ENCODE data around the gene LRRTM4. TPM values are rescaled to one million over a fixed set of nuclear protein-coding genes. Genes with fewer than 3 reads are reported as not detected.

LRRTM4 gene
- total and polyA plus RNA-seq, 4 experiments from 2014 or later = not detected

DNA sequence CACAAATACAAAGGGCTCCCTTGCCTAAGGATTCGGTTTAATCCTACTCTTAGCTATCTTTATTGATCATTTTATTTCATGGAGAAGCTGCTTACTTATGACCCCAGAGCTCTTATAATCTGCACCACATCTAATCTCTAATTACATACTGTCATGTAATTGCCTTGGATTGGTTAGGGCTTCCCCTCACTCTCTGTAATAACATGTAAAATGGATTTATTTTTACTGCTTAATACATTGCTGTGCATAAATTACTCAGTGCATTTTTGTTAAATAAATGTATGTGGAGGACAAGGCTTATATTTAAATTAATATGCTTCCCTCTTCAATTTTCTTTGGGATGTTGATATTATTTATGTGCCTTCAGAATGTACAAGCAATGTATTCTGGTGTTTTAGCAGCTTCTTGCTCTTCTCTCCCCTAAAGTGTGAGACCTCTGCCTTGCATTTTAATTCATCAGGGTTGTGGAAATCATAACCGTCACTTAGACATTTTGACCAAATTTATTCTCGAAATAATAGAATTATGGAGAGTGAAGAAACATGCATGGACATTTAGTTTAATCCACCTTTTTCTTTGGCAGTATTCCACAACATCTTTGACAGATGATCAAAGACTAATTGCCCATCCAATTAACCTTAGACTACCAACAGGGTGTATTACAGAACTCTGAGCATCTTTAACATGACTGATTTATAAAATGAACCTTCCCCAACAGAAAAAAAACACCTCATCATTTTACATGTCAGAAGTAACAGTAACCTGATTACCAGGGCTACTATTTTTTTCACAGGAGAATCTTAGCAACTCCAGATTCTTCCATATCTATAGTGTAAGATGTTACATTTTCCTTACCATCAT is 692.6 kb downstream of the LRRTM4 start:
- H3K4me3 ChIP-seq (ENCODE audit: low read length in 2 of 2) = no peak overlapping the region
- ChIA-PET CTCF (ENCODE audit: partially characterized antibody) (no interaction called here), POLR2A (ENCODE audit: partially characterized antibody) (no interaction called here)
- intact Hi-C loops (cut with micrococcal nuclease) = no loop called here
- DNase-seq = no peak
- H3K36me3 ChIP-seq (ENCODE audit: insufficient read depth, low read length) = no peaks in the 10 kb centered on the region
- no peaks in the 10 kb centered on the region for H3K27me3 ChIP-seq (ENCODE audit: insufficient read depth, low read length)
- Mint-ChIP-seq H3K27ac (no peak overlapping the region), H3K4me1 (no peaks in the 10 kb centered on the region), H3K4me3 (no peak overlapping the region), H3K9me3 (peaks cover 0 to 10% (median 3%) of the 10 kb centered on the region in 8 donors), H3K27me3 (no peaks in the 10 kb centered on the region), H3K36me3 (no peaks in the 10 kb centered on the region)
- no peak overlapping the region for H3K27ac ChIP-seq (ENCODE audit: low read depth, low read length)
- no peaks in the 10 kb centered on the region for H3K4me1 ChIP-seq (ENCODE audit: insufficient read depth, low read length)
- no peaks in the 10 kb centered on the region for H3K9me3 ChIP-seq (ENCODE audit: control insufficient read depth in 1 of 2, low read length in 2 of 2)

DNA sequence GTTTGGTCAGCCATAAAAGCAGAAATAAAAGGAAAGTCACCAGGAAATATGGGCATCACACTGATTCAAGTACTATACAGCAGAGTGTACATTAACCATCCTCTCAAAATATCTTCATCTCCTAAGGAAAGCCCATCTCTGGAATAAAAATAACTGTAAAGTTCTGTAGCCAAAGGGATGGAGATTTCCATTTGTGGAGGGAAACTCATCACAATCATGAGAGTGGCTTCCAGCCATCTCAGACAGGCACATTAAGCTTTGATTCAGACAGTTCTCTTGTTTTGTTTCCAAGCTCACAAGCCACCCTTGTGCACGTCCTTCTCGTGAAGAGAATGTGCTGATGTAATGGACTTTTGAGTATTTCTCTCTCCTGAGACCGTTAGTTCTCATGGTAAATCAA is 695.5 kb downstream of the LRRTM4 start:
- H3K9me3 ChIP-seq (ENCODE audit: control insufficient read depth in 1 of 2, low read length in 2 of 2) = no peaks in the 10 kb centered on the region
- no peak for DNase-seq
- no peak overlapping the region for H3K4me3 ChIP-seq (ENCODE audit: low read length in 2 of 2)
- no peaks in the 10 kb centered on the region for H3K36me3 Mint-ChIP-seq
- peaks cover 0 to 17% (median 4%) of the 10 kb centered on the region in 8 donors for H3K9me3 Mint-ChIP-seq
- ChIA-PET POLR2A (ENCODE audit: partially characterized antibody) (no interaction called here), CTCF (ENCODE audit: partially characterized antibody) (no interaction called here)
- no peak overlapping the region for H3K27ac Mint-ChIP-seq
- H3K27me3 ChIP-seq (ENCODE audit: insufficient read depth, low read length) = no peaks in the 10 kb centered on the region
- H3K4me1 ChIP-seq (ENCODE audit: insufficient read depth, low read length) = no peaks in the 10 kb centered on the region
- no peaks in the 10 kb centered on the region for H3K36me3 ChIP-seq (ENCODE audit: insufficient read depth, low read length)
- no peak overlapping the region for H3K4me3 Mint-ChIP-seq
- H3K27ac ChIP-seq (ENCODE audit: low read depth, low read length) = no peak overlapping the region
- no peaks in the 10 kb centered on the region for H3K27me3 Mint-ChIP-seq
- H3K4me1 Mint-ChIP-seq = no peaks in the 10 kb centered on the region
- intact Hi-C loops (cut with micrococcal nuclease) = no loop called here

DNA sequence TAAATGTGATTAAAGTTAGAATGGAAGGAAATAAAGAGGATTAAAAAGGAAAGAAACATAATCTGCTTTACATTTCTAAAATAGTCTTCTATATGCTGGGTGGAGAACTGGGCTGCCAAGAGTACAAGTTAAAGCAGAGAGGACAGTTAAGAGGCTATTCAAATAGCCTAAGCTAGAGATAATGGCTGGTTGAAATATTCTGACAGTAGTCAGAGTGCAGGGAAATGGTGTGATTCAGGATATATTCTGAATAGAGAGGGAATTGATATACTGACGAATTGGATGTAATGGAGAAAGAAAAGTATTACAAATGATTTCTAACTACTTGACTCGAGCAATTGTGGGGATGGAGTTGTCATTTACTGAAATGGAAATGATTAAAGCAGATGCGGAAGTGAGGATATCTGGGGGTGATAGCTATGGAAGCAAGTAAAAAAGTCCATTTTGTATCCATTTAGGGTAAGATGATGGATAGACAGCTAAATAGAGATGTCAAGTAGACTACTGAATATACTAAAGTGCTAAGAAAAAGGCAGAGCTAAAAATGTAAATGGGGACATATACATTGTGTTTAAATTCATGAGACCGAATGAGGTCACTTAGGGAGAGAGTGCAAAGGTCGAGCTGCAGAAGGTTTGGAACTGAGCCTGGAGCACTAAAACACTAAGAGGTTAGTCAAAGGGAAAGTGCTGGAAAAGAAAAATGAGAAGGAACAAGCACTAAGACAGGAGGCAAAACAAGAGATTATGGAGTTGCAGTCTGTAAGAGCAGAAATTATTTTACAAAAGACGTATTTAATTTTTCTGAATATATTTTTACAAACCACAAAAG is 696.8 kb downstream of the LRRTM4 start:
- peaks cover 0 to 18% (median 4%) of the 10 kb centered on the region in 8 donors for H3K9me3 Mint-ChIP-seq
- Histone ChIP-seq H3K4me3 (ENCODE audit: low read length in 2 of 2) (no peak overlapping the region), H3K27me3 (ENCODE audit: insufficient read depth, low read length) (no peaks in the 10 kb centered on the region), H3K9me3 (ENCODE audit: control insufficient read depth in 1 of 2, low read length in 2 of 2) (no peaks in the 10 kb centered on the region), H3K36me3 (ENCODE audit: insufficient read depth, low read length) (no peaks in the 10 kb centered on the region), H3K4me1 (ENCODE audit: insufficient read depth, low read length) (no peaks in the 10 kb centered on the region), H3K27ac (ENCODE audit: low read depth, low read length) (no peak overlapping the region)
- CTCF ChIA-PET (ENCODE audit: partially characterized antibody) = no interaction called here
- no peak overlapping the region for H3K27ac Mint-ChIP-seq
- no peaks in the 10 kb centered on the region for H3K27me3 Mint-ChIP-seq
- H3K4me3 Mint-ChIP-seq = no peak overlapping the region
- intact Hi-C loops (cut with micrococcal nuclease) = no loop called here
- no peak for DNase-seq
- H3K36me3 Mint-ChIP-seq = no peaks in the 10 kb centered on the region
- H3K4me1 Mint-ChIP-seq = no peaks in the 10 kb centered on the region
- POLR2A ChIA-PET (ENCODE audit: partially characterized antibody) = no interaction called here

DNA sequence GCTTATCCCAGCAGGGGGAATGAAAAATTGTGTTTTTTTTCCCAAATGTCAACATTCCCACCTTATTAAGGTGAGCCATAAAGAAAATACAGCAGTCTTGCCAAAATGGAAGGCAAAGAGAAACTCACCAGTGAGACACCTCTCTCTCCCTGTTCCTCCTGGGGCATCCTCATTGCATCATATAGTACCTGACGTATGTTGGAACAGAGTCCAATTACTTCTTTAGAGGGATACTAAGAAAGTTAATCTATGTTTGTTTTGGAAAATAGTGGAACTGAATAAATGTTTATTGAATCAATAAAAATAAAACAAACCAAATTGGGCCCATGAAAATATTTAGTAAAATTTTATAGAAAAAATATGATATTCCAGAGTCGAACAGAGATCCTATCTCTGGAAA is 700.4 kb downstream of the LRRTM4 start:
- Histone ChIP-seq H3K9me3 (ENCODE audit: control insufficient read depth in 1 of 2, low read length in 2 of 2) (no peaks in the 10 kb centered on the region), H3K27me3 (ENCODE audit: insufficient read depth, low read length) (no peaks in the 10 kb centered on the region), H3K27ac (ENCODE audit: low read depth, low read length) (no peak overlapping the region), H3K4me3 (ENCODE audit: low read length in 2 of 2) (no peak overlapping the region), H3K36me3 (ENCODE audit: insufficient read depth, low read length) (no peaks in the 10 kb centered on the region), H3K4me1 (ENCODE audit: insufficient read depth, low read length) (no peaks in the 10 kb centered on the region)
- intact Hi-C loops (cut with micrococcal nuclease) = no loop called here
- ChIA-PET CTCF (ENCODE audit: partially characterized antibody) (no interaction called here), POLR2A (ENCODE audit: partially characterized antibody) (no interaction called here)
- H3K9me3 Mint-ChIP-seq = peaks cover 0 to 22% (median 4%) of the 10 kb centered on the region in 8 donors
- no peak overlapping the region for H3K4me3 Mint-ChIP-seq
- H3K27me3 Mint-ChIP-seq = no peaks in the 10 kb centered on the region
- DNase-seq = no peak
- no peaks in the 10 kb centered on the region for H3K4me1 Mint-ChIP-seq
- H3K27ac Mint-ChIP-seq = no peak overlapping the region
- H3K36me3 Mint-ChIP-seq = no peaks in the 10 kb centered on the region

DNA sequence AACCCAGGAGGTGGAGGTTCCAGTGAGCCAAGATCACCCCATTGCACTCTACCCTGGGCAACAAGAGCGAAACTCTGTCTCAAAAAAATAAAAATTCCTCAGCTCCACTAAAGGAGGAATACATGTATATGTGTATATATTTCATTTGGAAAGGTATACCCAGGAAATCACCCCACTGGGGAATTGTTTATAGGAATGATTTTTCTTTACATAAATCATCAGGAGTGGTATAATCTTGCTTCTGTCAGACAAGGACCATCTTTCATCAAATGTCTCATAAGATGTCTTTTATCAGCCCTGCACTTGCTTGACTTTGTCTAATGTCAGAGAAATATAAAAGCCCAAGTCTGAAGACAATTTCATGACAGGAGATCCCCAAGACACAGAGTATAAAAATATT is 709.1 kb downstream of the LRRTM4 start:
- POLR2A ChIA-PET (ENCODE audit: partially characterized antibody) = no interaction called here

DNA sequence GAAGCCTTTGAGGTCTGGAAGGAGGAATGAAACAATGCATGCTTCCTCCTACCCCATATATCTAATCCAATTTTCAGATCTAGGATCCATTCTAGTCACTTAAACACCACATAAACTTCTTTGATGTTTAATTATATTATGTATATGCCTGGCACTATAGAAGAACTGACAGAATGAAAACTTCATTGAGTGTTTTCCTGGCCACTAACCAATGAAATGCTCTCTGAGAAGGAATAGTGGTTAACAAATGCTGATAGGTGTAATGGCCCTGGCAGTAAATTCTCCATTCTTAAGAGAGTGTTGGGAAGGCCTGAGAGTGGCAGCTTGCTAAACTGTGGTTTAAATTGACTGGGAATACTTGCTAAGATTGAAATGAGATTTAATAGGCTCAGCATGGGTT is 710.0 kb downstream of the LRRTM4 start:
- H3K4me3 ChIP-seq (ENCODE audit: low read length in 2 of 2) = no peak overlapping the region
- ChIA-PET POLR2A (ENCODE audit: partially characterized antibody) (no interaction called here), CTCF (ENCODE audit: partially characterized antibody) (no interaction called here)
- H3K4me1 ChIP-seq (ENCODE audit: insufficient read depth, low read length) = no peaks in the 10 kb centered on the region
- H3K27ac ChIP-seq (ENCODE audit: low read depth, low read length) = no peak overlapping the region
- H3K36me3 ChIP-seq (ENCODE audit: insufficient read depth, low read length) = no peaks in the 10 kb centered on the region
- H3K9me3 ChIP-seq (ENCODE audit: control insufficient read depth in 1 of 2, low read length in 2 of 2) = no peaks in the 10 kb centered on the region
- no peaks in the 10 kb centered on the region for H3K27me3 ChIP-seq (ENCODE audit: insufficient read depth, low read length)
- no peaks in the 10 kb centered on the region for H3K27me3 Mint-ChIP-seq
- no peak overlapping the region for H3K27ac Mint-ChIP-seq
- intact Hi-C loops (cut with micrococcal nuclease) = no loop called here
- no peaks in the 10 kb centered on the region for H3K36me3 Mint-ChIP-seq
- H3K4me1 Mint-ChIP-seq = no peaks in the 10 kb centered on the region
- no peak overlapping the region for H3K4me3 Mint-ChIP-seq
- peaks cover 0 to 25% (median 7%) of the 10 kb centered on the region in 8 donors for H3K9me3 Mint-ChIP-seq
- no peak for DNase-seq

More for the DNA sequence above, 709.1 kb downstream of the LRRTM4 start:
- no peaks in the 10 kb centered on the region for H3K27me3 Mint-ChIP-seq
- DNase-seq = no peak
- Histone ChIP-seq H3K4me3 (ENCODE audit: low read length in 2 of 2) (no peak overlapping the region), H3K9me3 (ENCODE audit: control insufficient read depth in 1 of 2, low read length in 2 of 2) (no peaks in the 10 kb centered on the region), H3K4me1 (ENCODE audit: insufficient read depth, low read length) (no peaks in the 10 kb centered on the region), H3K27me3 (ENCODE audit: insufficient read depth, low read length) (no peaks in the 10 kb centered on the region), H3K27ac (ENCODE audit: low read depth, low read length) (no peak overlapping the region), H3K36me3 (ENCODE audit: insufficient read depth, low read length) (no peaks in the 10 kb centered on the region)
- H3K9me3 Mint-ChIP-seq = peaks cover 0 to 27% (median 9%) of the 10 kb centered on the region in 8 donors
- intact Hi-C loops (cut with micrococcal nuclease) = no loop called here
- H3K4me3 Mint-ChIP-seq = no peak overlapping the region
- CTCF ChIA-PET (ENCODE audit: partially characterized antibody) = no interaction called here
- H3K4me1 Mint-ChIP-seq = no peaks in the 10 kb centered on the region
- H3K27ac Mint-ChIP-seq = no peak overlapping the region
- no peaks in the 10 kb centered on the region for H3K36me3 Mint-ChIP-seq

DNA sequence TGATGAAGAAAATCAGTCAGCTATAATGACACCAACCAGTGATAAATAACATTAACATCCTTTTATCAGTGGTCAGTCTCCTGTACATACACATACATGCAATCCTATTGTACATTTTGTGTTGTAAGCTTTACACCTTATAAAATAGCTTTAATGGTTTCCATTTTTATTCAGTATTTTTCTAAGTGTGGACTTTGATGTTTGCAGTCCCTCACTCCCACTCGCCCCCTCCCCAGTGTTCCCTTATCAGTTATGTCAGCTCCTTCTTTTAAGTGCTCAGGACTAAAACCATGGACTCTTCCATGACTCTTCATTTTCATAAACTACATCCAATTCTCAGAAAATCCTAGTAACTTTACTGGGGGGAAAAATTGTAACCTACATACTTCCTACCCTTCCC is 713.0 kb downstream of the LRRTM4 start:
- CTCF ChIA-PET (ENCODE audit: partially characterized antibody) = no interaction called here
- DNase-seq = no peak
- H3K36me3 Mint-ChIP-seq = no peaks in the 10 kb centered on the region
- H3K36me3 ChIP-seq (ENCODE audit: insufficient read depth, low read length) = no peaks in the 10 kb centered on the region
- intact Hi-C loops (cut with micrococcal nuclease) = no loop called here
- H3K9me3 Mint-ChIP-seq = peaks cover 0 to 23% (median 9%) of the 10 kb centered on the region in 8 donors
- H3K4me3 Mint-ChIP-seq = no peak overlapping the region
- POLR2A ChIA-PET (ENCODE audit: partially characterized antibody) = no interaction called here
- no peak overlapping the region for H3K27ac ChIP-seq (ENCODE audit: low read depth, low read length)
- no peak overlapping the region for H3K4me3 ChIP-seq (ENCODE audit: low read length in 2 of 2)
- no peaks in the 10 kb centered on the region for H3K27me3 ChIP-seq (ENCODE audit: insufficient read depth, low read length)
- H3K4me1 Mint-ChIP-seq = no peaks in the 10 kb centered on the region
- no peaks in the 10 kb centered on the region for H3K9me3 ChIP-seq (ENCODE audit: control insufficient read depth in 1 of 2, low read length in 2 of 2)
- H3K27ac Mint-ChIP-seq = no peak overlapping the region
- H3K27me3 Mint-ChIP-seq = no peaks in the 10 kb centered on the region
- H3K4me1 ChIP-seq (ENCODE audit: insufficient read depth, low read length) = no peaks in the 10 kb centered on the region

Measured in CD4-positive, alpha-beta memory T cell (primary cell).